ENCODE measurements around the gene MAGEB1.

MAGEB1 gene

GRCh38 chrX:30246769-30247489 lies at the start of gene MAGEB1:
TSS of gene MAGEB1 (plus strand) at chrX:30247146. CDS start at chrX:30250494, 3,348 bp downstream.
- DNase-seq (ENCODE audit: low read depth in 2 of 2): no peak

- DNase-seq (ENCODE audit: low read depth in 2 of 2): no peak
These were observed 34.8 kb upstream of the MAGEB1 start for GRCh38 chrX:30212172-30212571.

- DNase-seq (ENCODE audit: low read depth in 2 of 2): no peak
These were observed 31.5 kb upstream of the MAGEB1 start, which contains the start of gene MAGEB2 for GRCh38 chrX:30215357-30215843. TSS of gene MAGEB2 (plus strand) at chrX:30215563. CDS start at chrX:30218581, 3,018 bp downstream.

GRCh38 chrX:30217465-30217864 lies 29.5 kb upstream of the MAGEB1 start:
- no peak for DNase-seq (ENCODE audit: low read depth in 2 of 2)

- DNase-seq (ENCODE audit: low read depth in 2 of 2): no peak
These were observed 27.6 kb upstream of the MAGEB1 start for GRCh38 chrX:30219372-30219771.

- no peak for DNase-seq (ENCODE audit: low read depth in 2 of 2)
These were observed 26.3 kb upstream of the MAGEB1 start for GRCh38 chrX:30220661-30221060.

- DNase-seq (ENCODE audit: low read depth in 2 of 2): no peak
These were observed 22.4 kb upstream of the MAGEB1 start for GRCh38 chrX:30224536-30224935.

- no peak for DNase-seq (ENCODE audit: low read depth in 2 of 2)
These were observed 18.4 kb upstream of the MAGEB1 start for GRCh38 chrX:30228526-30228925.

GRCh38 chrX:30230395-30230794 lies 16.6 kb upstream of the MAGEB1 start, which contains the start of gene MAGEB3:
TSS of gene MAGEB3 (plus strand) at chrX:30230657. CDS start at chrX:30235925, 5,268 bp downstream.
- no peak for DNase-seq (ENCODE audit: low read depth in 2 of 2)

- DNase-seq (ENCODE audit: low read depth in 2 of 2): no peak
These were observed 5.1 kb upstream of the MAGEB1 start, which contains the start of gene MAGEB4 for GRCh38 chrX:30241724-30242415. TSS of gene MAGEB4 (plus strand) at chrX:30242000. CDS start at chrX:30242136, 136 bp downstream.

GRCh38 chrX:30248854-30249253 lies 1.9 kb downstream of the MAGEB1 start:
- DNase-seq (ENCODE audit: low read depth in 2 of 2): no peak

- DNase-seq (ENCODE audit: low read depth in 2 of 2): no peak
These were observed 6.3 kb downstream of the MAGEB1 start for GRCh38 chrX:30253257-30253656.

GRCh38 chrX:30259927-30260326 lies 13.0 kb downstream of the MAGEB1 start:
- DNase-seq (ENCODE audit: low read depth in 2 of 2): no peak

GRCh38 chrX:30261012-30261411 lies 14.1 kb downstream of the MAGEB1 start:
- DNase-seq (ENCODE audit: low read depth in 2 of 2): no peak

GRCh38 chrX:30262763-30263162 lies 15.8 kb downstream of the MAGEB1 start:
- no peak for DNase-seq (ENCODE audit: low read depth in 2 of 2)

GRCh38 chrX:30270639-30271038 lies 23.7 kb downstream of the MAGEB1 start:
- no peak for DNase-seq (ENCODE audit: low read depth in 2 of 2)

GRCh38 chrX:30275498-30275897 lies 28.6 kb downstream of the MAGEB1 start:
- DNase-seq (ENCODE audit: low read depth in 2 of 2): no peak

- no peak for DNase-seq (ENCODE audit: low read depth in 2 of 2)
These were observed 31.4 kb downstream of the MAGEB1 start for GRCh38 chrX:30278365-30278764.

- no peak for DNase-seq (ENCODE audit: low read depth in 2 of 2)
These were observed 33.5 kb downstream of the MAGEB1 start for GRCh38 chrX:30280428-30280827.

GRCh38 chrX:30282527-30282926 lies 35.6 kb downstream of the MAGEB1 start:
- DNase-seq (ENCODE audit: low read depth in 2 of 2): no peak

GRCh38 chrX:30283456-30284200 lies 36.7 kb downstream of the MAGEB1 start:
- no peak for DNase-seq (ENCODE audit: low read depth in 2 of 2)

All from stimulated activated CD8-positive, alpha-beta memory T cell treated with anti-CD3 and anti-CD28 coated beads, Interleukin-2, amount 100 ng/mL, for 1 hour (primary cell).